AG10803 (cell line): ENCODE results near the gene MADD.
"Not testable (repeated sequence)": the region's sequence is repeated elsewhere in the genome, so short reads cannot be mapped to it uniquely, and the experiment has no call there.

Source experiments
- DNase-seq: peaks from one replicate; pipeline ENCODE4 v3.0.0; 2010; ENCODE audit warnings: low read depth
- H3K4me3 ChIP-seq: 2 replicates; pipeline ENCODE4 v1.5.1; 2011; ENCODE audit warnings: mild to moderate bottlenecking, low read length, control low read depth
- TF ChIP-seq, protein P1 (sequence below): conservative IDR thresholded peaks from 2 replicates; pipeline ENCODE4 v1.5.1; 2011; ENCODE audit warnings: mild to moderate bottlenecking, low read length, control low read depth, inconsistent platforms

Gene MADD

DNA sequence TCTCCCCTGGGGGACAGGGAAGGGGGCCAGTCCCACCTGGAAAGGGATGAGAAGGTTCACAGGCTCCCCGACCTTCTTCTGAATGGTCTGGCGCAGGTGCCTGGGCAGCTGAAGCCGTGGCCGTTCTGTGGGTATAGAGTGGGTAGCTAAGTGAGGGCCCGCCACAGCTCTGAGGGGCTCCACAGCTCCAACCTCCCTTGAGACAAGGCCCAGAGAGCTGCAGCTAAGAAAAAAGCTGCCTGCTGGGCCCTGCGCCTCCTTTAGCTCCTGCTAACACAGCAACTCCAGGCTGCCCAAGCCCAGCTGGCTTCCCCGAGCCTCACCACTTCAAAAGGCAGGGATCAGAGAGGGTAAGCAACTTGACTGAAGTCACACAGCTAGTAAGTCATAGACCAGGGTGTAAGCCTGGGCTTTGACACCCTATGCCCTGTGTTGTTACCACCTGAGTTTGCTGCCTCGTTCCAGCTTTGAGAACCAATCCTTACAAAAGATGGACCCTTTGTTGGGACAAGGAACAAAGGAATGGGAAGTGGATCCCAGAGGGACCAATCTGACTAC, 64.0 kb downstream of the MADD start:
- TF ChIP-seq, protein P1, sequence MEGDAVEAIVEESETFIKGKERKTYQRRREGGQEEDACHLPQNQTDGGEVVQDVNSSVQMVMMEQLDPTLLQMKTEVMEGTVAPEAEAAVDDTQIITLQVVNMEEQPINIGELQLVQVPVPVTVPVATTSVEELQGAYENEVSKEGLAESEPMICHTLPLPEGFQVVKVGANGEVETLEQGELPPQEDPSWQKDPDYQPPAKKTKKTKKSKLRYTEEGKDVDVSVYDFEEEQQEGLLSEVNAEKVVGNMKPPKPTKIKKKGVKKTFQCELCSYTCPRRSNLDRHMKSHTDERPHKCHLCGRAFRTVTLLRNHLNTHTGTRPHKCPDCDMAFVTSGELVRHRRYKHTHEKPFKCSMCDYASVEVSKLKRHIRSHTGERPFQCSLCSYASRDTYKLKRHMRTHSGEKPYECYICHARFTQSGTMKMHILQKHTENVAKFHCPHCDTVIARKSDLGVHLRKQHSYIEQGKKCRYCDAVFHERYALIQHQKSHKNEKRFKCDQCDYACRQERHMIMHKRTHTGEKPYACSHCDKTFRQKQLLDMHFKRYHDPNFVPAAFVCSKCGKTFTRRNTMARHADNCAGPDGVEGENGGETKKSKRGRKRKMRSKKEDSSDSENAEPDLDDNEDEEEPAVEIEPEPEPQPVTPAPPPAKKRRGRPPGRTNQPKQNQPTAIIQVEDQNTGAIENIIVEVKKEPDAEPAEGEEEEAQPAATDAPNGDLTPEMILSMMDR, result no peak
- no peak for DNase-seq
- no peak overlapping the region for H3K4me3 ChIP-seq

DNA sequence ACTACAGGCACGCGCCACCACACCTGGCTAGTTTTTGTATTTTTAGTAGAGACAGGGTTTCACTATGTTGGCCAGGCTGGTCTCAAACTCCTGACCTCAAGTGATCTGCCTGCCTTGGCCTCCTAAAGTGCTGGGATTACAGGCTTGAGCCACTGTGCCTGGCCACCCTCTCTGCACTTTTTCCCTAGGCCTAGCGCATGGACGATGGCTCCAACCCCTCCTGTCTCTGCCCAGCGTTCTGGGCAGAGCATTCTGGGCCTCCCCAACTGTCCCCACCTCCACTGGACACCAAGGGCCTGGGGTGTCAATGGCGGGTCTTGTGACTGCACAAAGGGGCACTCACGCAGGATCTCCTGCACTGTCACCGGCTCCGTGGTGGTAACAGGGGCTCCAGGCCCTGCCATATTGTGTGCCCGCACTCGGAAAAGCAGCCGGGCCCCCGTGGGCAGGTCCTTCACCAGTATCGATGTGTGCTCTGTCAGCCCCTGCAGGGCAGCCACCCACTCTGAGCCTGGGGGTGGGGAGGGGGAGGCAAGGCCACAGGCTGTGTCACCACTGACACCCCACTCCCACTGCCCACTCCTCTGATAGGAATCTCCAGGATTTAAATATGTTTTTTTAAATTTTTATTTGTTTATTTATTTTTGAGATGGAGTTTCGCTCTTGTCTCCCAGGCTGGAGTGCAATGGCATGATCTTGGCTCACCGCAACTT, 64.9 kb downstream of the MADD start:
- not testable (repeated sequence) for DNase-seq, H3K4me3 ChIP-seq

DNA sequence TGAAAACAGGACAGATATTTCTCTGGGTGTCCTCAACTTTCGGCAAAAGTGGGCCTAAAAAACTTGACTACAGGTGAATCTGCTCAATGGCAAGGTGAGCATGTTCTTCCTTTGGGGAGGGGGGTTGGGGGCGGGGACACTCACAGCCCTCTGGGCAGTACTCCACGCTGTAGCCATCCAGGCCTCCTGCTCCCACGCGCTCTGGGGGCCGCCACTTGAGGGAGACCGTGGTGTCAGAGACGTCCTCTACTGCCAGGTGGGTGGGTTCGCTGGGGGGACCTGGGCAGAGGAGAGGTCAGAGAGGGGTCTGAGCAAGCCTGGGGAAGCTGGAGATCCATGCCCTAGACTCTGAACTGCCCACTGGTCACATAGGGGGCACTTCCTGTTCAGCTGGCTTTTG, 65.8 kb downstream of the MADD start:
- TF ChIP-seq, protein P1, result no peak
- no peak for DNase-seq
- H3K4me3 ChIP-seq, result no peak overlapping the region

- H3K4me3 ChIP-seq, result no peak overlapping the region
- no peak for DNase-seq
- TF ChIP-seq, protein P1, result no peak
These were observed 66.7 kb downstream of the MADD start for GRCh38 chr11:47336595-47336994.

DNA sequence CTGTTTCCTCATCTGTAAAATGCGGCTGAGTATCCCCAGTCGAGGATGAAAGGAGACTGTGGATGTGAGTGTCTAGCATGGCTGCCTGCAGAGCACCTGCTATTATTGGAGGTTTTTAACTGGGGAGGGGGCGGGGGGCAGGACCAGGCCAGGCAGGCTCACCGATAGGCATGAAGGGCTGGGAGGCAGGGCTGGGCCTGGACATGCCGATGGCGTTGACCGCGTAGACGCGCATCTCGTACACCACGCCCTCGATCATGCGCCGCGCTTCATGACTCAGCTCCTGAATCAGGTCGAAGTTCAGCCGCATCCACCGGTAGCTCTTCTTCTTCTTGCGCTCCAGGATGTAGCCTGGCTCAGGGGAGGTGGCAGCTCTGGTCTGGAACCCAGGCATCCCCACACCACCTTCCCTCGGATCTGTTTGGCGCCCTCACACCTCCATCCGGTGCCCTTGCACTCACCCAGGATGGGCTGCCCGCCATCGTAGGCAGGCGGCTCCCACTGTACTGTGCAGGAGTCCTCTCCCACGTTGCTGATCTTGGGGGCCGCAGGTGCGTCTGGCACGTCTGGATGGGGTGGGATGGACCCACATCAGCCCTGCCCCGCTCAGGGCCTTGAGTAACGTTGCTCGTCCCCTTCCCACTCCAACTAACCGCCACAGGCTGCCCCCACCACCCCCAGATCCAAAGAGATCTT, 67.4 kb downstream of the MADD start:
- no peak overlapping the region for H3K4me3 ChIP-seq
- no peak for DNase-seq
- TF ChIP-seq, protein P1, result no peak

GRCh38 chr11:47338396-47339241, 68.7 kb downstream of the MADD start:
- no peak for DNase-seq
- no peak overlapping the region for H3K4me3 ChIP-seq
- TF ChIP-seq, protein P1, result no peak

DNA sequence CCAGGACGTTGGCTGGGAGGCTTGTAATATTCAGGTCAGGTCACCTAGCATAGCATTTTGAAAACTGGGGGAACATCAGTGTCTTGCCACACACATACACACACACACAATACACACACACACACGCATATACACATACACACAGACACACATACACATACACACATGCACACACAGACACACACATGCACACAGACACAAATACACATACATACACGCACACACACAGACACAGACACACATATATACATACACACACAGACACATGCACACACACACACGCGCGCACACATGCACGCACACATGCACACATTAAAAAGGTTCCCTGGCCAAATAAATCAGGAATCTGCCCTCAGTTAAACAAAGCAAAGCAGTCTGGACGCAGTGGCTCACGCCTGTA, 70.1 kb downstream of the MADD start:
- DNase-seq, result no peak
- TF ChIP-seq, protein P1, result no peak
- no peak overlapping the region for H3K4me3 ChIP-seq
